Measurements from ENCODE around the gene SHC2.
A peak's percentile ranks its signal among the peaks of the same experiment; 100 is the strongest.
"Not testable (repeated sequence)": the region's sequence is repeated elsewhere in the genome, so short reads cannot be mapped to it uniquely, and the experiment has no call there.

The SHC2 gene

DNA sequence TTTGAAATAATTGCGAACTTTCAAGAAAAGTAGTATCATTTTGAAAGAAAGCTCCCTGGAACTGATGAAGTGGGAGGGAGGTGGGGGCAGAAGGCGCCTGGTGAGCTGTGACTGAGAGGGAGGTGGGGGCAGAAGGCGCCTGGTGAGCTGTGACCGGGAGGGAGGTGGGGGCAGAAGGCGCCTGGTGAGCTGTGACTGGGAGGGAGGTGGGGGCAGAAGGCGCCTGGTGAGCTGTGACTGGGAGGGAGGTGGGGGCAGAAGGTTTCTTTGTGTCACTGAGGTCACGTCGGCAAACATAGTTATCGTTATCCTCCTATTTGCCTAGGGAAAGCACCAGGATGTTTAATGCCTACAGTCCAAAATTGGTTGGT lies 76.0 kb downstream of the SHC2 start:
- Histone ChIP-seq H3K27ac (ENCODE audit: low read depth, low read length, poor library complexity, severe bottlenecking) (no peak overlapping the region), H3K4me2 (ENCODE audit: low read length) (no peak overlapping the region), H3F3A (ENCODE audit: insufficient read depth, low read length) (no peaks in the 10 kb centered on the region), H3K9me3 (ENCODE audit: low read length) (no peaks in the 10 kb centered on the region), H3K4me1 (ENCODE audit: insufficient read depth, low read length, severe bottlenecking) (peaks cover 19% of the 10 kb centered on the region), H3K4me3 (ENCODE audit: low read depth, low read length, poor library complexity, severe bottlenecking) (no peak overlapping the region), H4K20me1 (ENCODE audit: insufficient read depth, low read length) (no peaks in the 10 kb centered on the region), H3K79me2 (ENCODE audit: insufficient read depth, low read length) (no peaks in the 10 kb centered on the region), H3K36me3 (ENCODE audit: insufficient read depth, low read length) (no peaks in the 10 kb centered on the region), H3K9me2 (ENCODE audit: low read depth, low read length) (no peaks in the 10 kb centered on the region), H3K9ac (ENCODE audit: low read length) (no peak overlapping the region), H2AFZ (ENCODE audit: low read length) (no peak overlapping the region), H3K27me3 (ENCODE audit: insufficient read depth, low read length) (no peaks in the 10 kb centered on the region)
- TF ChIP-seq CTCF (IDR thresholded peaks at IDR 0.05; ENCODE audit: low read length) = no peak
- no peak for TF ChIP-seq EZH2 (IDR thresholded peaks at IDR 0.05; ENCODE audit: borderline replicate concordance, low read length)

GRCh38 chr19:383922-384798 lies 76.7 kb downstream of the SHC2 start:
- Histone ChIP-seq H3K4me3 (ENCODE audit: low read depth, low read length, poor library complexity, severe bottlenecking) (no peak overlapping the region), H2AFZ (ENCODE audit: low read length) (no peak overlapping the region), H3K27me3 (ENCODE audit: insufficient read depth, low read length) (no peaks in the 10 kb centered on the region), H3K4me1 (ENCODE audit: insufficient read depth, low read length, severe bottlenecking) (peaks cover 19% of the 10 kb centered on the region), H3K36me3 (ENCODE audit: insufficient read depth, low read length) (no peaks in the 10 kb centered on the region), H3K4me2 (ENCODE audit: low read length) (no peak overlapping the region), H3F3A (ENCODE audit: insufficient read depth, low read length) (no peaks in the 10 kb centered on the region), H4K20me1 (ENCODE audit: insufficient read depth, low read length) (no peaks in the 10 kb centered on the region), H3K9me3 (ENCODE audit: low read length) (no peaks in the 10 kb centered on the region), H3K9me2 (ENCODE audit: low read depth, low read length) (no peaks in the 10 kb centered on the region), H3K79me2 (ENCODE audit: insufficient read depth, low read length) (no peaks in the 10 kb centered on the region), H3K9ac (ENCODE audit: low read length) (no peak overlapping the region), H3K27ac (ENCODE audit: low read depth, low read length, poor library complexity, severe bottlenecking) (no peak overlapping the region)
- TF ChIP-seq EZH2 (IDR thresholded peaks at IDR 0.05; ENCODE audit: borderline replicate concordance, low read length) (no peak), CTCF (IDR thresholded peaks at IDR 0.05; ENCODE audit: low read length) (no peak; the same call in 1 of the 2 replicates)

DNA sequence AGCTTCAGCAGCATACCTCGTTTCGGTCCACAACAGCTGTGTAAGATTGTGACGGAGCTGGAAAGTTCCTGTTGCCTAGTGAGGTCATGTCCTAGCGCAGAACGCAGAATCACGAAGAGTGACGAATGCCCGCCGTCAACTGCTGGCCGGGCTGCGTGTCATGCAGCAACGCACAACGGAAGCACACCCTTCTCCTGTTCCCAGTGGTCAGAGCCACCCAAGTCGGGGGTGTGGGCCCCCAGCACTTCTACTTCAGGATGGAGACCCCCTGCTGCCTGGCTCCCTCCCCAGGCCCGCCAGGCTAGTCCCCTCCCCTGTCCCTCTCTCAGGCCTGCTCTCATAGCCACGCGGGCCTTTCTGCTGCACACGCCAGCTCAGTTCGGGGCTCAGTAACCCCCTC lies 77.8 kb downstream of the SHC2 start:
- no peaks in the 10 kb centered on the region for H4K20me1 ChIP-seq (ENCODE audit: insufficient read depth, low read length)
- H3K9me3 ChIP-seq (ENCODE audit: low read length) = no peaks in the 10 kb centered on the region
- H2AFZ ChIP-seq (ENCODE audit: low read length) = no peak overlapping the region
- no peaks in the 10 kb centered on the region for H3K27me3 ChIP-seq (ENCODE audit: insufficient read depth, low read length)
- H3K27ac ChIP-seq (ENCODE audit: low read depth, low read length, poor library complexity, severe bottlenecking) = no peak overlapping the region
- H3K4me3 ChIP-seq (ENCODE audit: low read depth, low read length, poor library complexity, severe bottlenecking) = peak overlapping the region; percentile 42
- H3F3A ChIP-seq (ENCODE audit: insufficient read depth, low read length) = no peaks in the 10 kb centered on the region
- TF ChIP-seq CTCF (IDR thresholded peaks at IDR 0.05; ENCODE audit: low read length) (no peak), EZH2 (IDR thresholded peaks at IDR 0.05; ENCODE audit: borderline replicate concordance, low read length) (no peak)
- H3K36me3 ChIP-seq (ENCODE audit: insufficient read depth, low read length) = no peaks in the 10 kb centered on the region
- H3K4me1 ChIP-seq (ENCODE audit: insufficient read depth, low read length, severe bottlenecking) = peaks cover 19% of the 10 kb centered on the region
- H3K4me2 ChIP-seq (ENCODE audit: low read length) = peak overlapping the region; percentile 63
- H3K79me2 ChIP-seq (ENCODE audit: insufficient read depth, low read length) = no peaks in the 10 kb centered on the region
- H3K9ac ChIP-seq (ENCODE audit: low read length) = peak overlapping the region; percentile 3; the same call in 1 of the 2 replicates
- no peaks in the 10 kb centered on the region for H3K9me2 ChIP-seq (ENCODE audit: low read depth, low read length)

- not testable (repeated sequence) for H3K36me3 ChIP-seq (ENCODE audit: insufficient read depth, low read length); H3K9me2 ChIP-seq (ENCODE audit: low read depth, low read length); H3K79me2 ChIP-seq (ENCODE audit: insufficient read depth, low read length); H3K27me3 ChIP-seq (ENCODE audit: insufficient read depth, low read length); H3K9me3 ChIP-seq (ENCODE audit: low read length); H3F3A ChIP-seq (ENCODE audit: insufficient read depth, low read length); H4K20me1 ChIP-seq (ENCODE audit: insufficient read depth, low read length); H2AFZ ChIP-seq (ENCODE audit: low read length); H3K9ac ChIP-seq (ENCODE audit: low read length); H3K27ac ChIP-seq (ENCODE audit: low read depth, low read length, poor library complexity, severe bottlenecking)
- Histone ChIP-seq H3K4me1 (ENCODE audit: insufficient read depth, low read length, severe bottlenecking) (peaks cover 19% of the 10 kb centered on the region), H3K4me2 (ENCODE audit: low read length) (peak overlapping the region; percentile 63), H3K4me3 (ENCODE audit: low read depth, low read length, poor library complexity, severe bottlenecking) (peak overlapping the region; percentile 42)
These were observed 78.3 kb downstream of the SHC2 start for GRCh38 chr19:382578-382977.

- H3K9me3 ChIP-seq (ENCODE audit: low read length); H3K79me2 ChIP-seq (ENCODE audit: insufficient read depth, low read length); H3K27ac ChIP-seq (ENCODE audit: low read depth, low read length, poor library complexity, severe bottlenecking); H4K20me1 ChIP-seq (ENCODE audit: insufficient read depth, low read length); H3K9me2 ChIP-seq (ENCODE audit: low read depth, low read length); H3K27me3 ChIP-seq (ENCODE audit: insufficient read depth, low read length); H3F3A ChIP-seq (ENCODE audit: insufficient read depth, low read length); H2AFZ ChIP-seq (ENCODE audit: low read length); H3K4me2 ChIP-seq (ENCODE audit: low read length); H3K4me3 ChIP-seq (ENCODE audit: low read depth, low read length, poor library complexity, severe bottlenecking); H3K9ac ChIP-seq (ENCODE audit: low read length); H3K36me3 ChIP-seq (ENCODE audit: insufficient read depth, low read length): not testable (repeated sequence)
- H3K4me1 ChIP-seq (ENCODE audit: insufficient read depth, low read length, severe bottlenecking) = peaks cover 19% of the 10 kb centered on the region
These were observed 78.9 kb downstream of the SHC2 start for GRCh38 chr19:381901-382300.
